ENCODE data around the gene TMEM156.

TMEM156 gene

DNA sequence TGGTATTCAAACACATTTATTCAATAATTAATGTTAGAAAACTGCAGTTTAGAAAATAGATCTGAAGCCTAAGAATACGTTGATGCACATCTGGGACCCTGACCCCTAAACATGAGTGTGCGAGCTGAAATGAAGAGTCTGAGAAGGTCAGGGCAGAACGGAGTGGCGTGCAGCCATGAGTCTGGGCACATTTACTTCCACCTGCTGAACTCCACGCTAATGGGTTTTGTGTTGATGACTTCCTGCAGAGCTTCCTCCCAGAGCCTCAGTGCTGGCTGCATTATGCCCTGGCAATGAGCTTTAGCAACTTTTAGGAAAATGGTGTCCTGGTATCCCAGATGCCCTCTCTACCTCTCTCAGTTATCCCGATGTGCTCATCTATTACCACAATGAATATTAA, 111.5 kb downstream of the TMEM156 start:
- no peak for DNase-seq

DNA sequence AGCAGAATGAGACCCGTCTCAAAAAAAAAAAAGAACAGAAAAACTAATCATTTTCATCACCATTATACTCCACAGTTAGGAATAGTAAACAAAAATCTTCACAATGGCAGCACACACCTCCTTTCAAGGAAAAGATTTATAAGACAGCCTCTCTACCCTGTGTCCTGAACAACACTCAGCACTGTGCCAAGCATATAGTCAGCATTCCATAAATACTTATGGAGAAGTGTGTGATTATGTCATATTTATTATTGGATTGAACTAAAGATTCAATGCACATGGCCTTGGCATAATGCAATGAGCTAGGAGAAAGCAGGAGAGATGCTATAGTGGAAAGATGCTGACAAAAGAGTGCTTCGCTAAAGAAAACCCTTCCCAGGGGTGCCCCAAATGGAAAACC, 112.0 kb downstream of the TMEM156 start:
- DNase-seq, result no peak

DNA sequence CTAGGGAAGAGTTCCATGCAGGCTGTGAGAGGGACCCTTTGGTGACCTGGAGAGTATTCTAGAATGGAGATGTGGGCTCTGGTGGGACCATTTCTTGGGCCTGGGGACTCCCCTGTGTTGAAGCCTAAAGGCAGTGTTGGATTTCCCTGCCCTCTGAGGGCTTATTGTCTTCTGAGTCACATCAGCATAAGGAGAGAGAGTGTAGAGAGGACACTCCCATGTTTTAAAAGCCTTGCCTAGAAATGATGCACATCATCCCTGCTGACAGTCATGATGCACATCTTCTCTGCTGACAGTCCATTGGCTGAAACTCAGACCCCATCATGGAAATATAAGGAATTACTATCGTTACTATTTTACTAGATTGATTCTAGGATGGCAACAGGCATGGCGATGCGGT, 112.7 kb downstream of the TMEM156 start:
- DNase-seq, result no peak

DNA sequence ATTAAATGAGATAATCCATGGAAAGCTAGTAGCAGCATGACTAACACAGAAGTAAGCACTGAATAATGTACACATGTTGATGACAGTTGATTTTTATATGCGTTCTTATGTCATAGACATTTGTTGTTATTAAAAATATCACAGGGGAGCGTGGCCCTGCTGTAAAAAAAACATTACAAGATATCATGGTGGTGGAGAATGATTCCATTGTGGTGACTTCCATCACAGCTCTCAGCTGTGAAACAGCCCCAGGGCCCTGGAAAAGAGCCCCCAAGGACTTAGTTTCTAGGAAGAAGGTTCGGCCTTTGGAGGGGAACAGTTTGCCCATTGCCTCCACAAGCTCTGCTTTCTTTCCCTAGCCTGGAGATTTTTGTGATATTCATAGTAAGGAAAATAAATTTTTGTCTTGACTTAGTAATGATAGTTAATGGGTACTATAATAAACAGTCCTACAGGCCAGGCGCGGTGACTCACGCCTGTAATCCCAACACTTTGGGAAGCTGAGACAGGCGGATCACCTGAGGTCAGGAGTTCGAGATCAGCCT, 114.7 kb downstream of the TMEM156 start:
- no peak for DNase-seq

Data from activated T-cell treated with anti-CD3 and anti-CD28 coated beads, Interleukin-2, amount 50 U/mL, for 1 hour (primary cell).